Right lobe of liver (tissue), 4 donors: Measurements from ENCODE around the gene SPECC1L.

Experiments
- POLR2A ChIP-seq: fragments of 450-650 bp; IDR thresholded peaks from one replicate; pipeline ENCODE4 v1.6.1; 2017; ENCODE audit warnings: antibody characterized with exemption, mild to moderate bottlenecking
- TF ChIP-seq, protein P1 (sequence below), 4 donors: fragments of 200-600 bp in 3 of 4; fragments of 450-650 bp in 1 of 4; IDR thresholded peaks; one replicate each; pipeline versions ENCODE4 v1.5.1 to v1.8.0; 2016 to 2022; ENCODE audit warnings: antibody characterized with exemption in 4 of 4, mild to moderate bottlenecking in 2 of 4
- donor health status: DM: no; HTN: no; CAD: no.
- donor health status: DM: no; HTN: no; CAD: no.
- donor health status: DM: no; HTN: yes; CAD: no.

DNA sequence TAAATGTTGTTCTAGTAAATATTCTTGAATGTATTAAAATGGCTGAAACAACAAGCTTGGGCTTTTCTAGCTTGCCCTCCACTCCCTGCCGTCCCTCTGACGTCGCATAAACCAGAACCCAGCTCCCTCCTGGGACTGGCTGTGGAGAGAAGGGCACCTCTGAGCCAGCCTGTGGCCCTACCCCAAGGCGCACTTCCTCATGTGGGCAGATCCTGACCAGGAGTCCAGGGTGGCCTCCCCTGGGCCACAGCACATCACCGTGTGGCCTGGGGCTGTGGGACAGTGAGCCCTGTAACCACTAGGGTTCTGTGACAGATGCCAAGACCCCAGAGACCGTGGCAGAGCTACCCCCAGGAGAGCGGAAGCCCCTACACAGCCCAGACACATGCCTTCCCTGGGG lies 146.6 kb downstream of the SPECC1L start:
- TF ChIP-seq, protein P1, sequence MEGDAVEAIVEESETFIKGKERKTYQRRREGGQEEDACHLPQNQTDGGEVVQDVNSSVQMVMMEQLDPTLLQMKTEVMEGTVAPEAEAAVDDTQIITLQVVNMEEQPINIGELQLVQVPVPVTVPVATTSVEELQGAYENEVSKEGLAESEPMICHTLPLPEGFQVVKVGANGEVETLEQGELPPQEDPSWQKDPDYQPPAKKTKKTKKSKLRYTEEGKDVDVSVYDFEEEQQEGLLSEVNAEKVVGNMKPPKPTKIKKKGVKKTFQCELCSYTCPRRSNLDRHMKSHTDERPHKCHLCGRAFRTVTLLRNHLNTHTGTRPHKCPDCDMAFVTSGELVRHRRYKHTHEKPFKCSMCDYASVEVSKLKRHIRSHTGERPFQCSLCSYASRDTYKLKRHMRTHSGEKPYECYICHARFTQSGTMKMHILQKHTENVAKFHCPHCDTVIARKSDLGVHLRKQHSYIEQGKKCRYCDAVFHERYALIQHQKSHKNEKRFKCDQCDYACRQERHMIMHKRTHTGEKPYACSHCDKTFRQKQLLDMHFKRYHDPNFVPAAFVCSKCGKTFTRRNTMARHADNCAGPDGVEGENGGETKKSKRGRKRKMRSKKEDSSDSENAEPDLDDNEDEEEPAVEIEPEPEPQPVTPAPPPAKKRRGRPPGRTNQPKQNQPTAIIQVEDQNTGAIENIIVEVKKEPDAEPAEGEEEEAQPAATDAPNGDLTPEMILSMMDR (IDR thresholded peaks at IDR 0.05): no peak
- no peak for TF ChIP-seq POLR2A
